Vagina (tissue), 2 donors: Measurements from ENCODE around the gene BCS1L.

Experiments used
- CTCF ChIP-seq, 3 experiments: fragments of 450-650 bp in 2 of 3; fragments of 200-600 bp in 1 of 3; sonication (generic) in 1 of 3; IDR thresholded peaks; one replicate each; pipeline ENCODE4 v1.5.1; 2017 to 2019; ENCODE audit warnings: antibody characterized with exemption in 3 of 3, mild to moderate bottlenecking in 2 of 3, moderate library complexity in 2 of 3
- POLR2A ChIP-seq, 2 donors: fragments of 450-650 bp; IDR thresholded peaks; one replicate each; pipeline ENCODE4 v1.6.1; 2017; ENCODE audit warnings: antibody characterized with exemption in 2 of 2, mild to moderate bottlenecking in 2 of 2, moderate library complexity in 2 of 2
- POLR2AphosphoS5 ChIP-seq, 2 donors: sonication (generic); formaldehyde crosslinking; IDR thresholded peaks; one replicate each; pipeline ENCODE4 v1.9.0; 2017; ENCODE audit warnings: antibody characterized with exemption in 2 of 2, mild to moderate bottlenecking in 2 of 2, low read depth in 1 of 2; ENCODE audit not compliant: insufficient read depth in 1 of 2

DNA sequence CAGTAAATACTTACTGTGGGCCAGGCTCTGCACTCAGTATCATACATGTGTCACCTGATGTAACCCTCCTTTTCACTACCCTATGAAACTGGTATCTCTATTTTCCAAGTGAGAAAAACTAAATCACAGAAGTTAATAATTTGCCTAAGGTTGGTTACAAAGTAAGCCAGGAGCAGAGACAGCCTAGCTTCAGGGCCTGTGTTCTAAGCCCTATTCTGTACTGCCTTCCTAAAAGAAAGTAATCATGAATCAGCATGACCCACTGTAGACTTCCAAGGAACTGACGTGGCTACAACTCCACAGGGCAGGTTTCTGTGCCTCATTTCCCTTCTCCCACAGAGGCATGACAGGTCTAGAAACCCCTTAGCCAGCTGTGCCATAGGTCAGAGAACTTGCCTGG is 14.4 kb upstream of the BCS1L start:
- TF ChIP-seq CTCF (IDR thresholded peaks at IDR 0.05) (no peak), POLR2A (IDR thresholded peaks at IDR 0.05) (no peak), POLR2AphosphoS5 (IDR thresholded peaks at IDR 0.05; ENCODE audit: insufficient read depth in 1 of 2, low read depth in 1 of 2) (no peak)
